Psoas muscle (tissue), 8 donors: ENCODE measurements around the gene HSDL2. TPM values are rescaled to one million over a fixed set of nuclear protein-coding genes. Genes with fewer than 3 reads are reported as not detected.
"Not testable (repeated sequence)": the region's sequence is repeated elsewhere in the genome, so short reads cannot be mapped to it uniquely, and the experiment has no call there.

ENCODE experiments used
- ATAC-seq, 4 donors: fragments of 200-7000 bp; cut with Tn5 transposase; one replicate each; pipeline ENCODE4 v1.9.1; 2020; ENCODE audit warnings: moderate library complexity in 3 of 4, mild to moderate bottlenecking in 2 of 4
- DNase-seq, 2 donors: peaks; one replicate each; pipeline ENCODE4 v3.0.0-alpha.2; 2020
- H3K27ac ChIP-seq: fragments of 200-600 bp; one replicate; pipeline ENCODE4 v1.8.0; 2022
- H3K27me3 ChIP-seq, 3 donors: fragments of 200-600 bp in 1 of 3; one replicate each; pipeline versions ENCODE4 v1.6.1 to v1.8.0; 2013 to 2022; ENCODE audit warnings: low read length in 2 of 3, mild to moderate bottlenecking in 2 of 3, moderate library complexity in 1 of 3; ENCODE audit not compliant: insufficient read depth in 3 of 3
- H3K36me3 ChIP-seq, 2 donors: fragments of 200-600 bp in 1 of 2; one replicate each; pipeline versions ENCODE4 v1.6.1 to v1.8.0; 2013 to 2022; ENCODE audit warnings: low read depth in 1 of 2, mild to moderate bottlenecking in 1 of 2, moderate library complexity in 1 of 2; ENCODE audit not compliant: insufficient read depth in 1 of 2
- H3K4me1 ChIP-seq: fragments of 200-600 bp; one replicate; pipeline ENCODE4 v1.8.0; 2022
- H3K4me3 ChIP-seq: fragments of 200-600 bp; one replicate; pipeline ENCODE4 v1.8.0; 2022; ENCODE audit warnings: mild to moderate bottlenecking
- H3K9me3 ChIP-seq: fragments of 200-600 bp; one replicate; pipeline ENCODE4 v1.8.0; 2022
- WGBS, 3 donors: extraction: QIAGEN DNeasy Blood & Tissue Kit; methylation state at CpG; one replicate each; pipeline versions ENCODE4 v1.1.6 to v1.1.7; 2013; 5-methylcytosine and 5-hydroxymethylcytosine counted together
- intact Hi-C, 2 donors: fragments of 100-400 bp; cut with DNase I; formaldehyde crosslinking; loops; one replicate each; pipeline versions ENCODE4 v1.11.0 to v1.14.2; 2022
- polyA plus RNA-seq, 3 donors: library from polyadenylated mRNA; stranded (reverse); fragments of 200-250 nt; gene quantifications; one replicate each; pipeline ENCODE4 v1.2.3, GENCODE V29; 2013
- total RNA-seq, 4 donors: library from RNA; stranded (reverse); fragmentation: NEBNext Ultra II Directional in 2 of 4; extraction: Animal tissue kit (Norgen Biotek cat#: 25700) in 2 of 4; gene quantifications; one replicate each; pipeline versions ENCODE4 v1.2.1 to v1.2.4, GENCODE V29; 2021 to 2023
- TF ChIP-seq, protein P1 (sequence below): fragments of 200-600 bp; IDR thresholded peaks from one replicate; pipeline ENCODE4 v1.8.0; 2022; ENCODE audit warnings: antibody characterized with exemption
- donor health status: healthy with polysubstance abuse.
- donor health status: DM: no; HTN: no; CAD: no; lungs with moderate emphysema.
- donor health status: Bipolar disorder and iron deficiency.
- donor health status: healthy.
- donor health status: DM: yes; HTN: yes; CAD: no.
- donor health status: DM: no; HTN: no; CAD: no.
- donor health status: DM: no; HTN: no; CAD: no.
- donor health status: DM: yes; HTN: yes; CAD: no.

HSDL2 gene
- total and polyA plus RNA-seq, 7 donors = 62.1 to 119 (median 86.8) TPM

DNA sequence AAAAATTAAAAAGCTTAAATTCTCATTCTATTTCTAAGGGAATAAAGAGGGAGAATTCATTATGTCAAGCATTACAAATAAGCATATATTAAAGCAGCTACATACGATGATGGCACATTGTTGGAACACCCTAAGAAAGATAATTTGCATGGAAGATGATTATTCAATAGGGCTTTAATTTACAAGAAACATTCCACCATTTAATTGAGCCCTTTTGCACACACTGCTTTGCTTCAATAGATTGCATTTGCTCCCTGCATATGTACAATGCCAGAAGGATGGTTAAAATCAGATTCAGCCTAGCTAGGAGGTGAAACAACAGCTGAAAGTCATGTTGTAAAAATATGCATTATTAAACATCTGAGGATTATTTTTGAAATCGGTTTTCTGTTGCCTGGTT lies 128.5 kb downstream of the HSDL2 start:
- H3K9me3 ChIP-seq = no peaks in the 10 kb centered on the region
- H3K4me1 ChIP-seq = no peaks in the 10 kb centered on the region
- H3K27me3 ChIP-seq = no peaks in the 10 kb centered on the region
- ATAC-seq (no peak), DNase-seq (no peak)
- H3K36me3 ChIP-seq = no peaks in the 10 kb centered on the region
- 53 to 69% (median 54%) methylated on average over 2 of the region's 2 CpGs for WGBS, 3 donors
- intact Hi-C loops = no loop called here
- no peak overlapping the region for H3K27ac ChIP-seq
- TF ChIP-seq, protein P1, sequence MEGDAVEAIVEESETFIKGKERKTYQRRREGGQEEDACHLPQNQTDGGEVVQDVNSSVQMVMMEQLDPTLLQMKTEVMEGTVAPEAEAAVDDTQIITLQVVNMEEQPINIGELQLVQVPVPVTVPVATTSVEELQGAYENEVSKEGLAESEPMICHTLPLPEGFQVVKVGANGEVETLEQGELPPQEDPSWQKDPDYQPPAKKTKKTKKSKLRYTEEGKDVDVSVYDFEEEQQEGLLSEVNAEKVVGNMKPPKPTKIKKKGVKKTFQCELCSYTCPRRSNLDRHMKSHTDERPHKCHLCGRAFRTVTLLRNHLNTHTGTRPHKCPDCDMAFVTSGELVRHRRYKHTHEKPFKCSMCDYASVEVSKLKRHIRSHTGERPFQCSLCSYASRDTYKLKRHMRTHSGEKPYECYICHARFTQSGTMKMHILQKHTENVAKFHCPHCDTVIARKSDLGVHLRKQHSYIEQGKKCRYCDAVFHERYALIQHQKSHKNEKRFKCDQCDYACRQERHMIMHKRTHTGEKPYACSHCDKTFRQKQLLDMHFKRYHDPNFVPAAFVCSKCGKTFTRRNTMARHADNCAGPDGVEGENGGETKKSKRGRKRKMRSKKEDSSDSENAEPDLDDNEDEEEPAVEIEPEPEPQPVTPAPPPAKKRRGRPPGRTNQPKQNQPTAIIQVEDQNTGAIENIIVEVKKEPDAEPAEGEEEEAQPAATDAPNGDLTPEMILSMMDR = no peak
- no peak overlapping the region for H3K4me3 ChIP-seq

DNA sequence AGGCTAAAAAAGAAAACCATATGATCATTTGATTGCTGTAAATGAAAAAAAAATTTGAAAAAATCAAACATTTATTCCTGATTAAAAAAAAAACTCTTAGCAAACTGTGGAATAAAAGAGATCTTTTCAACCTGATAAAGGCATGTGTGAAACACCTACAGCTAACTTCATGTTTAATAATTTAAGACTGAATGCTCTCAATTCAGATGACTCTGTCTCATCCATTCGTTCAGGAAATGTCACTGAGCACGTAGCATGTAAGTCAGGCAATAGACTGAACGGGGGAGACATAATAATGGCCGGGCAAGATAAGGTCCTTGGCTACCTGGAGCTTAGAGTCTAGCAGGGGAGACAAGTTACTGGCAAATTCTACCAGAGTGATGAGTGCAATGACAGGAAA lies 132.5 kb downstream of the HSDL2 start:
- 81 to 96% (median 88%) methylated on average over 2 to 4 of the region's 4 CpGs for WGBS, 3 donors
- H3K36me3 ChIP-seq, H3K27ac ChIP-seq, H3K4me3 ChIP-seq, H3K9me3 ChIP-seq, H3K27me3 ChIP-seq, DNase-seq, H3K4me1 ChIP-seq, intact Hi-C loops, ATAC-seq: not testable (repeated sequence)

DNA sequence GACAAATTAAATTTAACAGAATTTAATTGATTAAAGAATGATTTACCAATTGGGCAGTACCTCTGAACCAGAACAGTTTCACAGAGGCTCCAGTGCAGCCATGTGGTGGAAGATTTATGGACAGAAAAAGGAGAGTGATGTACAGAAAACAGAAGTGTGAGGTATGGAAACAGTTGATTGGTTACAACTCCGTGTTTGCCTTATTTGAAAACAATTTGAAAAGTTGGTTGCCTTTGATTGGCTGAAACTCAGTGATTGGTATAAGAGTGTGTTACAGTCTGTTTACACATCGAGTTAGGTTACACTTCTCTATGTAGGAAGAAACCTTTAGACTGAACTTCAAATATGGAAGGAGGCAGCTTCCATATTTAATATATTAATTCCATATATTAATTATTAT lies 136.9 kb downstream of the HSDL2 start:
- Histone ChIP-seq H3K27me3 (no peaks in the 10 kb centered on the region), H3K36me3 (no peaks in the 10 kb centered on the region), H3K4me3 (no peak overlapping the region), H3K9me3 (no peaks in the 10 kb centered on the region), H3K27ac (no peak overlapping the region), H3K4me1 (no peaks in the 10 kb centered on the region)
- intact Hi-C loops = no loop called here
- WGBS, 3 donors = 87 to 92% (median 90%) methylated on average over 2 of the region's 2 CpGs
- ATAC-seq = no peak
- TF ChIP-seq, protein P1 = no peak
- DNase-seq = no peak

DNA sequence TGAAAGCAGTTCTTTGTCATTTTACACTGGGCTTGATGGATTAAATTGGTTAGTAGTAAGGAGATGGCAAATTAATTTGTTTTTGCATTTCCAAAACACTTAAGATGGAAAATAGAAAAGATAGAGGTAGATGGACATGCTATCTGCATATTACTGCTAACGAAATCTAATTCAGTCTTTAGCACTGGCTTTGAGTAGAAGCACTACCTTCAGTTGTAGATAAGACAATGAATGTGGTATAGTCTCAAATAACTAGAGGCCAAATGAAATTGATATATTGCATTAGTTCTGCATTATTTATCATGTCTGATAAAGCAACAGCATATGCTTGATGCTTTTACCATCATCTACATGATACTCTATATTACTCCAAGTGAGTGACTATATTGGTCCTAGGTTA lies 140.2 kb downstream of the HSDL2 start:
- intact Hi-C loops = no loop called here
- Histone ChIP-seq H3K36me3 (no peaks in the 10 kb centered on the region), H3K27ac (no peak overlapping the region), H3K4me3 (no peak overlapping the region), H3K9me3 (no peaks in the 10 kb centered on the region), H3K4me1 (no peaks in the 10 kb centered on the region), H3K27me3 (no peaks in the 10 kb centered on the region)
- ATAC-seq (no peak), DNase-seq (no peak)
- WGBS, 3 donors = 89 to 99% (median 97%) methylated on average over 1 of the region's 1 CpG
- TF ChIP-seq, protein P1 = no peak

DNA sequence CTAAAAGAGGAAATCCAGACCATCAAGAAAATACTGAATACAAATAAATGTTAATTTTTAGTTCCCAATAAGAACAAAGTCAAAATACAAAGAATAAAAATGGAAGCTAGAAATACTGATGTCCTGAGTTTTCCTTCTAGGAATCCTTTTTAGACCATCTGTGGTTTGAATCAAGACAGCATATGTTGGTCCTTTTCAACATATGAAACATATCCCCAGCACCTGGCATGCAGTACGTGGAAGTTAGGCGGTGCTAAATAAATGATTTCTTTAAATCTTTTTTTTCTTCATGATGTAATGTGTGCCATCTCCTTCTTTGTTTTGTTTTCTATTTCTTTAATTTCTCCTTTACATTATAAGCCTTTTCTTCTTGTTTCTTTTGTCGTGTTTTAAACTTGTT lies 140.7 kb downstream of the HSDL2 start:
- intact Hi-C loops = no loop called here
- no peak overlapping the region for H3K4me3 ChIP-seq
- ATAC-seq = no peak

More for the DNA sequence above, 140.7 kb downstream of the HSDL2 start:
- H3K27me3 ChIP-seq = no peaks in the 10 kb centered on the region
- H3K4me1 ChIP-seq = no peaks in the 10 kb centered on the region
- no peaks in the 10 kb centered on the region for H3K36me3 ChIP-seq
- WGBS, 3 donors = 54 to 78% (median 57%) methylated on average over 3 of the region's 3 CpGs
- H3K27ac ChIP-seq = no peak overlapping the region
- no peak for DNase-seq
- TF ChIP-seq, protein P1 = no peak
- H3K9me3 ChIP-seq = no peaks in the 10 kb centered on the region

Other genes starting within 250 kb of the HSDL2 start
- gene SUSD1, start 204.8 kb upstream of the HSDL2 start, total RNA-seq = 1 to 10 TPM; 1.7 to 2.9 (median 2.2) TPM
- 1 to 10 TPM in 2 of 3 donors, under 1 TPM in 1; 0.42 to 3.4 (median 1.3) TPM for gene SUSD1, start 204.8 kb upstream of the HSDL2 start, polyA plus RNA-seq
- 10 to 100 TPM in 2 of 4 donors, 1 to 10 TPM in 2; 8.9 to 26.9 (median 11.7) TPM for gene PTBP3, start 46.5 kb upstream of the HSDL2 start, total RNA-seq
- gene PTBP3, start 46.5 kb upstream of the HSDL2 start, polyA plus RNA-seq = 1 to 10 TPM; 2.8 to 9.1 (median 3.9) TPM
- 1 to 10 TPM; 1.5 to 4.1 (median 3.2) TPM for gene KIAA1958, start 106.7 kb downstream of the HSDL2 start, total RNA-seq
- gene KIAA1958, start 106.7 kb downstream of the HSDL2 start, polyA plus RNA-seq = 1 to 10 TPM in 1 of 3 donors, under 1 TPM in 2; 0.56 to 1.4 (median 0.57) TPM